WERI-Rb-1 (cell line): ENCODE data around the gene ZCCHC9.
"Not testable (repeated sequence)": the region's sequence is repeated elsewhere in the genome, so short reads cannot be mapped to it uniquely, and the experiment has no call there.

Experiments
- DNase-seq: peaks from one replicate; pipeline ENCODE4 v3.0.0-alpha.2; 2020
- H3K27ac ChIP-seq: fragments of 250-450 bp; sonication (Bioruptor Pico); 2 replicates; pipeline ENCODE4 v1.5.1; 2020; ENCODE audit warnings: mild to moderate bottlenecking, moderate library complexity
- H3K27me3 ChIP-seq: fragments of 250-450 bp; sonication (Bioruptor Pico); 2 replicates; pipeline ENCODE4 v1.5.1; 2021; ENCODE audit warnings: mild to moderate bottlenecking, low read depth, moderate library complexity; ENCODE audit not compliant: insufficient read depth, severe bottlenecking
- H3K36me3 ChIP-seq: fragments of 250-450 bp; sonication (Bioruptor Pico); 2 replicates; pipeline ENCODE4 v1.5.1; 2020; ENCODE audit warnings: mild to moderate bottlenecking, moderate library complexity
- H3K4me3 ChIP-seq: 2 replicates; pipeline ENCODE4 v1.5.1; 2011; ENCODE audit warnings: low read depth, mild to moderate bottlenecking, control low read depth, low read length
- H3K9me3 ChIP-seq: fragments of 250-450 bp; sonication (Bioruptor Pico); 2 replicates; pipeline ENCODE4 v1.5.1; 2021; ENCODE audit warnings: mild to moderate bottlenecking, moderate library complexity; ENCODE audit not compliant: severe bottlenecking
- TF ChIP-seq, protein P1 (sequence below): IDR thresholded peaks from 2 replicates; pipeline ENCODE4 v1.5.1; 2011; ENCODE audit warnings: low read depth, mild to moderate bottlenecking, control low read depth, inconsistent platforms, low read length

Gene ZCCHC9

DNA sequence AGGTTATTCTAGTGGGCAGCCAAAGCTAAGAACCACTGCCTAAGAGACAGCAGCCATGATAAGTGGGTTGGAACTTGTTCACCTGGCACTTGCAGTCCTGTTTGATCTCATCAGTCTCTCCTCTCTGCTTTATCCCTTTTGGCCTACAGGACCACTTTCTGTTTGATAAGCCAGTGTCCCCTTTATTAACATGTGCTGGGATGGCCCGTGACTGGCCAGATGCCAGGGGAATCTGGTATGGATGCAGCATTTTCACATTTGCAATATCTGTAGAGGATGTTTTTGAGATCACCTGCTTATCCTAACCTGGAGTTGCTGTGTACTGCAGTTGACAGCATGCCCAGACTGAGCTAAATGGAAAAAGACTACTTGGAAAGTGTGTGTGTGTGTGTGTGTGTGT, 44.6 kb upstream of the ZCCHC9 start:
- TF ChIP-seq, protein P1, sequence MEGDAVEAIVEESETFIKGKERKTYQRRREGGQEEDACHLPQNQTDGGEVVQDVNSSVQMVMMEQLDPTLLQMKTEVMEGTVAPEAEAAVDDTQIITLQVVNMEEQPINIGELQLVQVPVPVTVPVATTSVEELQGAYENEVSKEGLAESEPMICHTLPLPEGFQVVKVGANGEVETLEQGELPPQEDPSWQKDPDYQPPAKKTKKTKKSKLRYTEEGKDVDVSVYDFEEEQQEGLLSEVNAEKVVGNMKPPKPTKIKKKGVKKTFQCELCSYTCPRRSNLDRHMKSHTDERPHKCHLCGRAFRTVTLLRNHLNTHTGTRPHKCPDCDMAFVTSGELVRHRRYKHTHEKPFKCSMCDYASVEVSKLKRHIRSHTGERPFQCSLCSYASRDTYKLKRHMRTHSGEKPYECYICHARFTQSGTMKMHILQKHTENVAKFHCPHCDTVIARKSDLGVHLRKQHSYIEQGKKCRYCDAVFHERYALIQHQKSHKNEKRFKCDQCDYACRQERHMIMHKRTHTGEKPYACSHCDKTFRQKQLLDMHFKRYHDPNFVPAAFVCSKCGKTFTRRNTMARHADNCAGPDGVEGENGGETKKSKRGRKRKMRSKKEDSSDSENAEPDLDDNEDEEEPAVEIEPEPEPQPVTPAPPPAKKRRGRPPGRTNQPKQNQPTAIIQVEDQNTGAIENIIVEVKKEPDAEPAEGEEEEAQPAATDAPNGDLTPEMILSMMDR, result no peak
- Histone ChIP-seq H3K9me3 (no peaks in the 10 kb centered on the region), H3K4me3 (no peak overlapping the region), H3K27me3 (no peaks in the 10 kb centered on the region), H3K27ac (no peak overlapping the region), H3K36me3 (no peaks in the 10 kb centered on the region)
- no peak for DNase-seq

DNA sequence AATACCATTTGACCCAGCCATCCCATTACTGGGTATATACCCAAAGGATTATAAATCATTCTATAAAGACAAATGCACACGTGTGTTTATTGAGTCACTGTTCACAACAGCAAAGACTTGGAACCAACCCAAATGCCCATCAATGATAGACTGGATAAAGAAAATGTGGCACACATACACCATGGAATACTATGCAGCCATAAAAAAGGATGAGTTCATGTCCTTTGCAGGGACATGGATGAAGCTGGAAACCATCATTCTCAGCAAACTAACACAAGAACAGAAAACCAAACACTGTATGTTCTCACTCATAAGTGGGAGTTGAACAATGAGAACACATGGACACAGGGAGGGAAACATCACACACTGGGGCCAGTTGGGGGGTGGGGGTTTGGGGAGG, 38.6 kb upstream of the ZCCHC9 start:
- H3K4me3 ChIP-seq, H3K36me3 ChIP-seq, H3K27me3 ChIP-seq, DNase-seq, H3K27ac ChIP-seq, H3K9me3 ChIP-seq: not testable (repeated sequence)

DNA sequence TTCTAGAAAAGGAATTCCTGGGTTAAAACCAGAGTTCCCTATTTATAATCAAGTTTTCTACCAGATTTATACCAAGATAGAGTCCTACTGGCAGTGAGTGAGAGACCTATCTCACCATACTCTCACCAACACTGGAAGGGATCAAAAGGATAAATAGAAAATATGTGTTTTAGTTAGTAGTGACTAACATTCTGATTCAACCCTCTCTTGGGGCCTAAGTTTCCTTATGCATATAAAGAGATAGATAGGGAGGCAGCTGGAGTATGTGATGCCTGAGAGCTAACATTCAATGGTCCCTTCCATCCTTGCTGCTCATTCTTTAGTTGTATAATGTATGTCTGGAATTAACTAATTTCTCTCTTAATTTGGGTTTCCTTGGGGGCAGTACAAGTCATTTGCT, 36.3 kb upstream of the ZCCHC9 start:
- H3K27ac ChIP-seq, result no peak overlapping the region
- H3K4me3 ChIP-seq, result no peak overlapping the region
- no peaks in the 10 kb centered on the region for H3K36me3 ChIP-seq
- TF ChIP-seq, protein P1, result no peak
- no peak for DNase-seq
- H3K9me3 ChIP-seq, result peaks cover 2% of the 10 kb centered on the region
- H3K27me3 ChIP-seq, result no peaks in the 10 kb centered on the region

DNA sequence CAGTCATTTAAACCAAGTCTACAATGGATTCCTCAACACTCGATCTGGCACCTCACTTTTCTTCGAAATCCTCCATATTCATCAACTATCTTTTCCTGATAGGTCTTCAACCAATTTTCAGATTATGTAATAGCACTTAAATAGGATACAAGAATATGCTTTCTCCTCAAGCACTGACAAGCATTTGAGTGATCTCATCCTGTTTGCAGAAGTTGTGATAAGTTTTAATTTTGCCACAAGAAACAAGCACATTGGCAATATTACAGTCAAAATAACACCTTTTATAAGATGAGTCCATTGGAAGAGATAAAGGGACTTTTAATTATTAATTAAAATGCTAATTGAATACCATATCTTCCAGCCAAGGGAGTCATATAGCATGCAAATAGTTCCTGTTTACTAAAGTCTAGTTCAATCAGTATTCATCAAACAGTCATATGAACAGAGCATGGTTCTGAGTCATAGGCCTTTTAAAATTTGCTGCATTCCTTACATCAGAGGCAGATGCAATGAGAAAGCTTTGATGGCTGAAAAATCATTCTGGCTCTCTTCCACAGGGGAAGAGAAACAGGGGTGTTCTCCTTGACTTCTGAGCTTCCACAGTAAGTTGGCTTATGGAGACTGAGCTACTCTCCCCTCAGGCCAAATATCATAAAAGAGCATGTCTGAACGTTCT, 32.7 kb upstream of the ZCCHC9 start:
- no peaks in the 10 kb centered on the region for H3K27me3 ChIP-seq
- no peaks in the 10 kb centered on the region for H3K36me3 ChIP-seq
- DNase-seq, result no peak
- no peak overlapping the region for H3K4me3 ChIP-seq
- TF ChIP-seq, protein P1, result no peak
- H3K27ac ChIP-seq, result no peak overlapping the region
- no peaks in the 10 kb centered on the region for H3K9me3 ChIP-seq

DNA sequence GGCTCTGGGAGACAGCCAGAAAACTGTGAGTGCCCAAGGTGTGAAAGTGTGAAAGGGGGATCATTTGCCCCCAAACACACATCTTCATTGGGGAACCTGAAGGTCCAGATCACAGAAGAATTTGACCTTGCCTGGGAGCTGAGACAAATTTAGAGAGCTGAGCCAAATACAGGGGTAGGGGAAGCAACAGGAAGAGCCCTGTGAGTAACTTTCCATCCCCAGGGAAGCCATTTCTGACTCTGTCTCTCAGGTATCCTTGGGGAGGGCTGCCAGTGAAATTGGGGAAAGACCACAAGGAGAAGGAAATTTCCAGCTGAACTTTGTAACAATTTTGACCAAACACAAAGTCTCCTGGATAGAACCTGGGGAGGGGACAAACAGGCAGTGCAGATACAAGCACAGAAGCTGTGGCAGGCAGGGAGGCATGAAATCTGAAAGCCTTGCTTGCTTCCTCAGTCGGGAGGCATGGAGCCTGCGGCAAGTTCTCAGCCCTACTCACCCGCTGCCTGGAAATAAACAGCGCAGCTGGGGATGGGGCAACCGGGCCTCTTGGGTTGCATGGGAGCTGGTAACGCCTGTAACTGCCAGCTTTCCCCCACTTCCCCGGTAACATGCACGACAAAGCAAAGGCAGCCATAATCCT, 31.5 kb upstream of the ZCCHC9 start:
- Histone ChIP-seq H3K27ac (no peak overlapping the region), H3K9me3 (no peaks in the 10 kb centered on the region), H3K27me3 (no peaks in the 10 kb centered on the region), H3K36me3 (no peaks in the 10 kb centered on the region), H3K4me3 (no peak overlapping the region)
- TF ChIP-seq, protein P1, result no peak
- DNase-seq, result no peak

DNA sequence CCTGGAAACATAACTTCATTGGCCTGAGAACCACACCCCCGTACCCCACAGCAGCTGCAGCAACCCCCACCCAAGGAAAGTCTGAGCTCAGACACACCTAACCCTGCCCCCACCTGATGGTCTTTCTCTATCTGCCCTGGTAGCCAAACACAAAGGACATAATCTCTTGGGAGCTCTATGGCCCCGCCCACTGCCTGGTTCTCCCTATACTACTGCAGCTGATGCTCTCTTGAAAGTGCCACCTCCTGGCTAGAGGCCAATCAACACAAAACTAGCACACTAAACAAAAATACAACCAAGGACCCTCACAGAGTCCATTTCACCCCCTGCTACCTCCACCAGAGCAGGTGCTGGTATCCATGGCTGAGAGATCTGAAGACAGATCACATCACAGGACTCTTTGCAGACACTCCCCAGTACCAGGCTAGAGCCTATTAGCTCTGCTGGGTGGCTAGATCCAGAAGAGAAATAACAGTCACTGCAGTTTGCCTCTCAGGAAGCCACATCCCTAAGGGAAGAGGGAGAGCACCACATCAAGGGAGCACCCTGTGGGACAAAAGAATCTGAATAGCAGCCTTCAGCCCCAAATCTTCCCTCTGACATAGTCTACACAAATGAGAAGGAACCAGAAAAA, 30.9 kb upstream of the ZCCHC9 start:
- not testable (repeated sequence) for H3K27me3 ChIP-seq, H3K9me3 ChIP-seq, H3K36me3 ChIP-seq, H3K27ac ChIP-seq, H3K4me3 ChIP-seq
- peak; percentile 22 for DNase-seq
